HCT116 (cell line): Measurements from ENCODE around the gene SEMA4D. TPM values are rescaled to one million over a fixed set of nuclear protein-coding genes. Genes with fewer than 3 reads are reported as not detected.

ENCODE experiments used
- ATAC-seq: fragments of 200-7000 bp; cut with Tn5 transposase; 2 replicates; pipeline ENCODE4 v1.9.1; 2020; ENCODE audit warnings: mild to moderate bottlenecking, moderate library complexity
- BruUV-seq: library from RNA; stranded (reverse); fragments of 400-500 nt; replicated peaks from 2 replicates; lab custom pipeline; 2021; lab: Mats Ljungman, UMichigan
- CTCF ChIA-PET: fragments of 300-600 bp; sonication (Branson Sonifier 250); formaldehyde crosslinking; loops from one replicate; lab custom pipeline; 2021; ENCODE audit warnings: antibody characterized with exemption; lab: Charles Lee
- POLR2A ChIA-PET: fragments of 300-600, 350-600 bp; sonication (Branson Sonifier 250); formaldehyde crosslinking; loops from one replicate; lab custom pipeline; 2021; ENCODE audit warnings: antibody characterized with exemption; lab: Charles Lee
- RAD21 ChIA-PET, 2 experiments: fragments of 300-600 bp; sonication (Branson Sonifier 250); formaldehyde crosslinking; loops; one replicate each; lab custom pipeline; 2023; ENCODE audit warnings: low total read pairs in 2 of 2; ENCODE audit not compliant: uncharacterized antibody in 2 of 2, unreplicated experiment in 2 of 2, low non-redundant PET in 1 of 2; lab: Charles Lee
- DNase-seq: peaks from one replicate; pipeline ENCODE4 v3.0.0-alpha.2; 2010; ENCODE audit warnings: low read depth, low spot score
- H2AFZ ChIP-seq: fragments of 200-600 bp; shearing (Covaris generic), sonication (generic); 2 replicates; pipeline ENCODE4 v1.6.1; 2017; ENCODE audit warnings: low read depth, mixed run types, mixed read lengths, antibody characterized with exemption, low read length; ENCODE audit not compliant: poor library complexity, severe bottlenecking
- H3K27ac ChIP-seq: 2 replicates; pipeline ENCODE4 v1.5.1; 2012; ENCODE audit warnings: low read depth, low read length
- H3K27me3 ChIP-seq: fragments of 200-600 bp; sonication (generic); 2 replicates; pipeline ENCODE4 v1.6.1; 2016; ENCODE audit warnings: mixed run types, low read length, mixed read lengths; ENCODE audit not compliant: insufficient read depth
- H3K36me3 ChIP-seq, 2 experiments: fragments of 200-500 bp in 1 of 2; fragments of 200-600 bp in 1 of 2; sonication (Bioruptor generic) in 1 of 2; sonication (generic) in 1 of 2; 2 replicates each; pipeline versions ENCODE4 v1.5.1 to v1.6.1; 2014 to 2016; ENCODE audit warnings: low read length in 2 of 2, inconsistent platforms in 1 of 2, mixed read lengths in 1 of 2, mixed run types in 1 of 2; ENCODE audit not compliant: insufficient read depth in 2 of 2, control insufficient read depth in 1 of 2
- H3K4me1 ChIP-seq, 2 experiments: fragments of 200-600 bp in 1 of 2; sonication (generic) in 1 of 2; 2 replicates each; pipeline versions ENCODE4 v1.5.1 to v1.6.1; 2012 to 2017; ENCODE audit warnings: low read length in 2 of 2, inconsistent platforms in 1 of 2, mild to moderate bottlenecking in 1 of 2, mixed read lengths in 1 of 2, mixed run types in 1 of 2, moderate library complexity in 1 of 2; ENCODE audit not compliant: insufficient read depth in 2 of 2, control insufficient read depth in 1 of 2
- H3K4me2 ChIP-seq: fragments of 200-600 bp; sonication (generic); 2 replicates; pipeline ENCODE4 v1.6.1; 2017; ENCODE audit warnings: mixed run types, low read length, mixed read lengths
- H3K4me3 ChIP-seq, 2 experiments: fragments of 200-600 bp in 1 of 2; sonication (generic) in 1 of 2; replicated peaks in 1 of 2; 2 replicates each; pipeline ENCODE4 v1.5.1; 2011 to 2016; ENCODE audit warnings: low read length in 2 of 2, control low read depth in 1 of 2, low read depth in 1 of 2, mild to moderate bottlenecking in 1 of 2, mixed read lengths in 1 of 2, mixed run types in 1 of 2
- H3K79me2 ChIP-seq: fragments of 200-600 bp; sonication (generic); 2 replicates; pipeline ENCODE4 v1.6.1; 2017; ENCODE audit warnings: mild to moderate bottlenecking, mixed run types, low read length, moderate library complexity, mixed read lengths; ENCODE audit not compliant: insufficient read depth
- H3K9ac ChIP-seq: fragments of 200-600 bp; sonication (generic); 2 replicates; pipeline ENCODE4 v1.6.1; 2016; ENCODE audit warnings: low read length, mixed read lengths
- H3K9me2 ChIP-seq: fragments of 200-600 bp; sonication (generic), shearing (Covaris generic); 2 replicates; pipeline ENCODE4 v1.6.1; 2017; ENCODE audit warnings: mixed run types, mild to moderate bottlenecking, moderate library complexity; ENCODE audit not compliant: insufficient read depth
- H3K9me3 ChIP-seq, 2 experiments: fragments of 200-500 bp in 1 of 2; fragments of 200-600 bp in 1 of 2; sonication (Bioruptor generic) in 1 of 2; sonication (generic) in 1 of 2; 2 replicates each; pipeline ENCODE4 v1.6.1; 2014 to 2017; ENCODE audit warnings: low read length in 2 of 2, mixed read lengths in 2 of 2, inconsistent platforms in 1 of 2, low read depth in 1 of 2, mild to moderate bottlenecking in 1 of 2, mixed run types in 1 of 2, moderate library complexity in 1 of 2; ENCODE audit not compliant: control insufficient read depth in 1 of 2, insufficient read depth in 1 of 2
- H4K20me1 ChIP-seq: fragments of 200-600 bp; sonication (generic), shearing (Covaris generic); 2 replicates; pipeline ENCODE4 v1.6.1; 2017; ENCODE audit warnings: mixed run types, mild to moderate bottlenecking, moderate library complexity; ENCODE audit not compliant: insufficient read depth
- CBX3 ChIP-seq: IDR thresholded peaks from 2 replicates; pipeline ENCODE4 v1.6.1; 2012; ENCODE audit warnings: low read depth
- EGR1 ChIP-seq: IDR thresholded peaks from 2 replicates; pipeline ENCODE4 v1.6.1; 2012; ENCODE audit warnings: low read depth
- ELF1 ChIP-seq: IDR thresholded peaks from 2 replicates; pipeline ENCODE4 v1.6.1; 2012; ENCODE audit warnings: low read depth, borderline replicate concordance
- EZH2 ChIP-seq: fragments of 200-600 bp; sonication (generic); IDR thresholded peaks from 2 replicates; pipeline ENCODE4 v1.6.1; 2017; ENCODE audit warnings: antibody characterized with exemption, mixed run types
- FOSL1 ChIP-seq: IDR thresholded peaks from 2 replicates; pipeline ENCODE4 v1.6.1; 2012; ENCODE audit warnings: low read depth
- JUND ChIP-seq: IDR thresholded peaks from 2 replicates; pipeline ENCODE4 v1.6.1; 2012
- POLR2A ChIP-seq: IDR thresholded peaks from 2 replicates; pipeline ENCODE4 v1.7.0; 2011; ENCODE audit warnings: borderline replicate concordance; ENCODE audit not compliant: insufficient read depth, insufficient read length; ENCODE audit errors: extremely low read depth
- POLR2AphosphoS5 ChIP-seq: IDR thresholded peaks from 2 replicates; pipeline ENCODE4 v1.6.1; 2011; ENCODE audit warnings: mild to moderate bottlenecking, low read depth, low read length, moderate library complexity
- RAD21 ChIP-seq: IDR thresholded peaks from 2 replicates; pipeline ENCODE4 v1.6.1; 2012; ENCODE audit warnings: low read depth, mild to moderate bottlenecking
- SIN3A ChIP-seq: IDR thresholded peaks from 2 replicates; pipeline ENCODE4 v1.6.1; 2012; ENCODE audit warnings: low read depth
- SP1 ChIP-seq: IDR thresholded peaks from 2 replicates; pipeline ENCODE4 v1.6.1; 2012; ENCODE audit warnings: low read depth
- SRF ChIP-seq: IDR thresholded peaks from 2 replicates; pipeline ENCODE4 v1.6.1; 2012; ENCODE audit warnings: low read depth
- TCF7L2 ChIP-seq: IDR thresholded peaks from 2 replicates; pipeline ENCODE4 v1.7.0; 2011; ENCODE audit warnings: borderline replicate concordance, inconsistent platforms; ENCODE audit not compliant: insufficient read depth, insufficient read length; ENCODE audit errors: extremely low read depth
- YY1 ChIP-seq: IDR thresholded peaks from 2 replicates; pipeline ENCODE4 v1.6.1; 2011; ENCODE audit warnings: low read length, low read depth, moderate library complexity, mild to moderate bottlenecking; ENCODE audit not compliant: insufficient replicate concordance; ENCODE audit errors: extremely low read depth
- ZFX ChIP-seq: fragments of 450-650 bp; IDR thresholded peaks from 2 replicates; pipeline ENCODE4 v1.6.1; 2017
- intact Hi-C: fragments of 100-400 bp; cut with micrococcal nuclease; formaldehyde crosslinking; loops from 2 replicates; pipeline ENCODE4 v1.10.0; 2022
- total RNA-seq: library from RNA; stranded (reverse); gene quantifications from one replicate; pipeline ENCODE4 v1.2.1, GENCODE V29; 2021; ENCODE audit not compliant: unreplicated experiment
- TF ChIP-seq, protein P1 (sequence below): IDR thresholded peaks from 2 replicates; pipeline ENCODE4 v1.6.1; 2011; ENCODE audit warnings: mild to moderate bottlenecking, low read length, moderate library complexity; ENCODE audit not compliant: insufficient replicate concordance; ENCODE audit errors: extremely low read depth
- TF ChIP-seq, protein P2 (sequence below): IDR thresholded peaks from 2 replicates; pipeline ENCODE4 v1.6.1; 2012
- TF ChIP-seq, protein P3 (sequence below): IDR thresholded peaks from 2 replicates; pipeline ENCODE4 v1.6.1; 2012; ENCODE audit warnings: low read depth
- TF ChIP-seq, protein P4 (sequence below): IDR thresholded peaks from 2 replicates; pipeline ENCODE4 v1.6.1; 2012
- TF ChIP-seq, protein P5 (sequence below), 3 experiments: fragments of 200-600 bp in 1 of 3; sonication (generic) in 1 of 3; IDR thresholded peaks in 2 of 3; conservative IDR thresholded peaks in 1 of 3; 2 replicates each; pipeline ENCODE4 v1.5.1; 2012 to 2017; ENCODE audit warnings: low read depth in 2 of 3, low read length in 2 of 3, antibody characterized with exemption in 1 of 3, borderline replicate concordance in 1 of 3, control low read depth in 1 of 3, mild to moderate bottlenecking in 1 of 3, mixed read lengths in 1 of 3, mixed run types in 1 of 3, moderate library complexity in 1 of 3; ENCODE audit not compliant: insufficient read depth in 1 of 3

SEMA4D gene
- total RNA-seq, 1 experiment from 2014 or later, result 32.0 TPM

DNA sequence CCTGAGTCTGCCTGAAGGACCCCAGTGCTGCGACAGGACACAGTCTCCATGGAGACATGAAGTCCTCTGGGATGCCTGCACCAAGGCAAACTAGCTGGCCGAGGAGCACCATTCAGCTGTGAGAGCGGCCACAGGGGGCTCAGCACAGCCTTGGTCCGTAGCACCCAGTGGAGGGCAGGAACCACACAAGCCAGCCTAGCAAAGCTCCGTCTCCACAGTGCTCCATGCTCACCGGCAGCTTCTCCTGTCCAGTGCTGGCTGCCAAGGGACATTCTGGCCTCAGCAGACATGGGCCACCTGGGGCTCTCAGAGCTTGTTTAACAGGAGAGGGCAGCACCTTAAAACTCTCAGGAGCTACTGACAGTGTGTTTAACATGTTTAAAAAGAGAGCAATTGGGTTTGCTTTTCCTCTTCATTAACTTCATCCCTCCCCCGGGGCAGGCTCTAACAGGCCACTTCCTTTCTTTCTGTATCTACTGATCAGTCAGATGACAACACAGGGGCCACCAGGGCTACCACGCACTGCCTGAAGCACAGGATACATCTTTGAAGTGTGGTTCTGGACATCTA lies 122.6 kb downstream of the SEMA4D start:
- Histone ChIP-seq H4K20me1 (no peaks in the 10 kb centered on the region), H3K9me2 (no peaks in the 10 kb centered on the region), H3K9me3 (no peaks in the 10 kb centered on the region), H3K4me3 (no peak overlapping the region), H3K27me3 (no peaks in the 10 kb centered on the region), H3K4me2 (no peak overlapping the region), H3K4me1 (no peaks in the 10 kb centered on the region), H3K79me2 (no peaks in the 10 kb centered on the region), H2AFZ (no peak overlapping the region), H3K27ac (no peak overlapping the region), H3K9ac (no peak overlapping the region), H3K36me3 (peaks cover 0 to 3% of the 10 kb centered on the region in 2 experiments; a peak in 2 of 4 replicates)
- POLR2A ChIA-PET, result no interaction called here
- ATAC-seq, result no peak
- CTCF ChIA-PET, result interaction anchor here (1.8 kb wide), 1 partner anchor 173 kb away, joined by 6 read pairs; no protein-coding TSS in a partner anchor
- intact Hi-C loops, result no loop called here
- no peak for TF ChIP-seq TCF7L2
- TF ChIP-seq, protein P1, sequence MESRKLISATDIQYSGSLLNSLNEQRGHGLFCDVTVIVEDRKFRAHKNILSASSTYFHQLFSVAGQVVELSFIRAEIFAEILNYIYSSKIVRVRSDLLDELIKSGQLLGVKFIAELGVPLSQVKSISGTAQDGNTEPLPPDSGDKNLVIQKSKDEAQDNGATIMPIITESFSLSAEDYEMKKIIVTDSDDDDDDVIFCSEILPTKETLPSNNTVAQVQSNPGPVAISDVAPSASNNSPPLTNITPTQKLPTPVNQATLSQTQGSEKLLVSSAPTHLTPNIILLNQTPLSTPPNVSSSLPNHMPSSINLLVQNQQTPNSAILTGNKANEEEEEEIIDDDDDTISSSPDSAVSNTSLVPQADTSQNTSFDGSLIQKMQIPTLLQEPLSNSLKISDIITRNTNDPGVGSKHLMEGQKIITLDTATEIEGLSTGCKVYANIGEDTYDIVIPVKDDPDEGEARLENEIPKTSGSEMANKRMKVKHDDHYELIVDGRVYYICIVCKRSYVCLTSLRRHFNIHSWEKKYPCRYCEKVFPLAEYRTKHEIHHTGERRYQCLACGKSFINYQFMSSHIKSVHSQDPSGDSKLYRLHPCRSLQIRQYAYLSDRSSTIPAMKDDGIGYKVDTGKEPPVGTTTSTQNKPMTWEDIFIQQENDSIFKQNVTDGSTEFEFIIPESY, result no peak
- TF ChIP-seq POLR2A, result no peak
- TF ChIP-seq, protein P2, sequence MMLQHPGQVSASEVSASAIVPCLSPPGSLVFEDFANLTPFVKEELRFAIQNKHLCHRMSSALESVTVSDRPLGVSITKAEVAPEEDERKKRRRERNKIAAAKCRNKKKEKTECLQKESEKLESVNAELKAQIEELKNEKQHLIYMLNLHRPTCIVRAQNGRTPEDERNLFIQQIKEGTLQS, result no peak
- TF ChIP-seq, protein P3, sequence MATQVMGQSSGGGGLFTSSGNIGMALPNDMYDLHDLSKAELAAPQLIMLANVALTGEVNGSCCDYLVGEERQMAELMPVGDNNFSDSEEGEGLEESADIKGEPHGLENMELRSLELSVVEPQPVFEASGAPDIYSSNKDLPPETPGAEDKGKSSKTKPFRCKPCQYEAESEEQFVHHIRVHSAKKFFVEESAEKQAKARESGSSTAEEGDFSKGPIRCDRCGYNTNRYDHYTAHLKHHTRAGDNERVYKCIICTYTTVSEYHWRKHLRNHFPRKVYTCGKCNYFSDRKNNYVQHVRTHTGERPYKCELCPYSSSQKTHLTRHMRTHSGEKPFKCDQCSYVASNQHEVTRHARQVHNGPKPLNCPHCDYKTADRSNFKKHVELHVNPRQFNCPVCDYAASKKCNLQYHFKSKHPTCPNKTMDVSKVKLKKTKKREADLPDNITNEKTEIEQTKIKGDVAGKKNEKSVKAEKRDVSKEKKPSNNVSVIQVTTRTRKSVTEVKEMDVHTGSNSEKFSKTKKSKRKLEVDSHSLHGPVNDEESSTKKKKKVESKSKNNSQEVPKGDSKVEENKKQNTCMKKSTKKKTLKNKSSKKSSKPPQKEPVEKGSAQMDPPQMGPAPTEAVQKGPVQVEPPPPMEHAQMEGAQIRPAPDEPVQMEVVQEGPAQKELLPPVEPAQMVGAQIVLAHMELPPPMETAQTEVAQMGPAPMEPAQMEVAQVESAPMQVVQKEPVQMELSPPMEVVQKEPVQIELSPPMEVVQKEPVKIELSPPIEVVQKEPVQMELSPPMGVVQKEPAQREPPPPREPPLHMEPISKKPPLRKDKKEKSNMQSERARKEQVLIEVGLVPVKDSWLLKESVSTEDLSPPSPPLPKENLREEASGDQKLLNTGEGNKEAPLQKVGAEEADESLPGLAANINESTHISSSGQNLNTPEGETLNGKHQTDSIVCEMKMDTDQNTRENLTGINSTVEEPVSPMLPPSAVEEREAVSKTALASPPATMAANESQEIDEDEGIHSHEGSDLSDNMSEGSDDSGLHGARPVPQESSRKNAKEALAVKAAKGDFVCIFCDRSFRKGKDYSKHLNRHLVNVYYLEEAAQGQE, result no peak
- TF ChIP-seq JUND, result no peak
- TF ChIP-seq SP1, result no peak
- TF ChIP-seq ELF1, result no peak
- no peak for TF ChIP-seq POLR2AphosphoS5
- no peak for TF ChIP-seq EZH2
- TF ChIP-seq ZFX, result no peak
- no peak for TF ChIP-seq SRF
- no peak for TF ChIP-seq YY1
- TF ChIP-seq, protein P4, sequence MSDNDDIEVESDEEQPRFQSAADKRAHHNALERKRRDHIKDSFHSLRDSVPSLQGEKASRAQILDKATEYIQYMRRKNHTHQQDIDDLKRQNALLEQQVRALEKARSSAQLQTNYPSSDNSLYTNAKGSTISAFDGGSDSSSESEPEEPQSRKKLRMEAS, result no peak
- TF ChIP-seq EGR1, result no peak
- TF ChIP-seq CBX3, result no peak
- TF ChIP-seq RAD21, result no peak
- TF ChIP-seq, protein P5, sequence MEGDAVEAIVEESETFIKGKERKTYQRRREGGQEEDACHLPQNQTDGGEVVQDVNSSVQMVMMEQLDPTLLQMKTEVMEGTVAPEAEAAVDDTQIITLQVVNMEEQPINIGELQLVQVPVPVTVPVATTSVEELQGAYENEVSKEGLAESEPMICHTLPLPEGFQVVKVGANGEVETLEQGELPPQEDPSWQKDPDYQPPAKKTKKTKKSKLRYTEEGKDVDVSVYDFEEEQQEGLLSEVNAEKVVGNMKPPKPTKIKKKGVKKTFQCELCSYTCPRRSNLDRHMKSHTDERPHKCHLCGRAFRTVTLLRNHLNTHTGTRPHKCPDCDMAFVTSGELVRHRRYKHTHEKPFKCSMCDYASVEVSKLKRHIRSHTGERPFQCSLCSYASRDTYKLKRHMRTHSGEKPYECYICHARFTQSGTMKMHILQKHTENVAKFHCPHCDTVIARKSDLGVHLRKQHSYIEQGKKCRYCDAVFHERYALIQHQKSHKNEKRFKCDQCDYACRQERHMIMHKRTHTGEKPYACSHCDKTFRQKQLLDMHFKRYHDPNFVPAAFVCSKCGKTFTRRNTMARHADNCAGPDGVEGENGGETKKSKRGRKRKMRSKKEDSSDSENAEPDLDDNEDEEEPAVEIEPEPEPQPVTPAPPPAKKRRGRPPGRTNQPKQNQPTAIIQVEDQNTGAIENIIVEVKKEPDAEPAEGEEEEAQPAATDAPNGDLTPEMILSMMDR (IDR thresholded peaks at IDR 0.05 in 2 of 3, conservative IDR thresholded peaks at IDR 0.05 in 1 of 3; ENCODE audit: borderline replicate concordance in 1 of 3, insufficient read depth in 1 of 3, low read depth in 2 of 3, low read length in 2 of 3), result no peak
- TF ChIP-seq FOSL1, result no peak
- no peak for TF ChIP-seq SIN3A
- no peak for DNase-seq
- RAD21 ChIA-PET, result interaction anchor here in 1 of 2 experiments (0.8 kb wide), 1 partner anchor 174 kb away, joined by 3 read pairs; no protein-coding TSS in a partner anchor
- BruUV-seq, result no TSS peak
